Heart left ventricle (tissue), 16 donors: ENCODE results near the gene RRAS. TPM values are rescaled to one million over a fixed set of nuclear protein-coding genes. Genes with fewer than 3 reads are reported as not detected.

ENCODE experiments used
- ATAC-seq, 4 donors: fragments of 200-7000 bp; cut with Tn5 transposase; one replicate each; pipeline ENCODE4 v1.9.1; 2020 to 2022; ENCODE audit warnings: moderate library complexity in 4 of 4, mild to moderate bottlenecking in 3 of 4, moderate number of reproducible peaks in 1 of 4
- DNase-seq, 5 donors: peaks; one replicate each; pipeline ENCODE4 v3.0.0-alpha.2; 2020
- H3K27ac ChIP-seq, 12 donors: fragments of 200-600 bp; sonication (generic) in 4 of 12; one replicate each; pipeline versions ENCODE4 v1.5.0 to v1.8.0; 2016 to 2022; ENCODE audit warnings: mild to moderate bottlenecking in 2 of 12
- H3K27me3 ChIP-seq, 9 donors: fragments of 200-600 bp; sonication (generic) in 2 of 9; one replicate each; pipeline versions ENCODE4 v1.5.1 to v1.8.0; 2016 to 2022; ENCODE audit warnings: mild to moderate bottlenecking in 3 of 9
- H3K36me3 ChIP-seq, 9 donors: fragments of 200-600 bp; sonication (generic) in 2 of 9; one replicate each; pipeline versions ENCODE4 v1.5.0 to v1.8.0; 2018 to 2022; ENCODE audit warnings: mild to moderate bottlenecking in 2 of 9
- H3K4me1 ChIP-seq, 12 donors: fragments of 200-600 bp; sonication (generic) in 4 of 12; one replicate each; pipeline versions ENCODE4 v1.5.0 to v1.8.0; 2016 to 2022; ENCODE audit warnings: mild to moderate bottlenecking in 3 of 12
- H3K4me3 ChIP-seq, 12 donors: fragments of 200-600 bp; sonication (generic) in 4 of 12; one replicate each; pipeline versions ENCODE4 v1.5.0 to v1.8.0; 2017 to 2022; ENCODE audit warnings: mild to moderate bottlenecking in 9 of 12, moderate library complexity in 4 of 12
- H3K9me3 ChIP-seq, 12 donors: fragments of 200-600 bp; sonication (generic) in 4 of 12; one replicate each; pipeline versions ENCODE4 v1.5.0 to v1.8.0; 2016 to 2022; ENCODE audit warnings: mild to moderate bottlenecking in 1 of 12
- POLR2A ChIP-seq, 2 donors: fragments of 450-650 bp; IDR thresholded peaks; one replicate each; pipeline ENCODE4 v1.6.1; 2017; ENCODE audit warnings: antibody characterized with exemption in 2 of 2, mild to moderate bottlenecking in 2 of 2, moderate library complexity in 2 of 2
- WGBS, 4 donors: extraction: QIAGEN DNeasy Blood & Tissue Kit in 2 of 4; methylation state at CpG; one replicate each; pipeline versions ENCODE4 v1.1.5 to v1.1.7; 2013 to 2018; 5-methylcytosine and 5-hydroxymethylcytosine counted together
- intact Hi-C, 10 donors: fragments of 100-400 bp; cut with DNase I; formaldehyde crosslinking; loops; one replicate each; pipeline versions ENCODE4 v1.11.1 to v1.14.2; 2022
- polyA plus RNA-seq, 2 donors: library from polyadenylated mRNA; stranded (reverse); fragments of 200-250 nt; gene quantifications; one replicate each; pipeline ENCODE4 v1.2.3, GENCODE V29; 2013
- total RNA-seq, 9 donors: library from RNA; depleted of rRNA in 2 of 9; stranded (reverse); fragments of >200 nt in 2 of 9; fragmentation: NEBNext Ultra II Directional in 3 of 9; extraction: Animal tissue kit (Norgen Biotek cat#: 25700) in 3 of 9; gene quantifications; one replicate each; pipeline versions ENCODE4 v1.1.0 to v1.2.4, GENCODE V29; 2016 to 2023
- TF ChIP-seq, protein P1 (sequence below), 12 donors: fragments of 200-600 bp; sonication (generic) in 4 of 12; IDR thresholded peaks; one replicate each; pipeline versions ENCODE4 v1.5.0 to v1.8.0; 2018 to 2022; ENCODE audit warnings: antibody characterized with exemption in 12 of 12, mild to moderate bottlenecking in 5 of 12
- donor health status: ischemic (EF 13 %, LVEDD 7.1; RV severe dilation, severe dysfunction).
- donor health status: healthy with polysubstance abuse.
- donor health status: DM: no; HTN: yes; CAD: no.
- donor health status: DM: no; HTN: no; CAD: no.
- donor health status: ischemic (EF 25% LVEDD 6.9; RV normal size, moderate dysfunction).
- donor health status: ischemic (EF 25% LVEDD 5.7; RV mildly dilated, moderate dysfunction).
- donor health status: healthy.
- donor health status: DM: yes; HTN: yes; CAD: no.
- donor health status: ischemic (EF 35%, LVEDD 5.7; RV mildly dilated, moderate dysfunction).
- donor health status: nonischemic (EF 11% LVEDD 7.7; RV severe dilation, severe dysfunction).
- donor health status: DM: yes; HTN: yes; CAD: no.
- donor health status: PGD.
- donor health status: ischemic (EF 29% LVEDD 5.4; RV normal size, mild dysfunction).
- donor health status: nonischemic (EF 23%, LVEDD 6.1; RV moderate dilation, normal function).

RRAS gene
- total and polyA plus RNA-seq, 11 donors = 64.4 to 177 (median 112) TPM

- no peak for DNase-seq
- Histone ChIP-seq H3K4me1 (peaks cover 4 to 17% (median 12%) of the 10 kb centered on the region in 12 donors), H3K27ac (no peak overlapping the region), H3K36me3 (peaks cover 0 to 87% (median 81%) of the 10 kb centered on the region in 9 donors), H3K9me3 (no peaks in the 10 kb centered on the region), H3K4me3 (no peak overlapping the region), H3K27me3 (no peaks in the 10 kb centered on the region)
- intact Hi-C loops = loop anchor here in 2 of 10 donors (5.0 to 10.0 kb wide), 2 partner anchors 40 to 77 kb away; partner anchors contain the start of gene PRMT1 (in 1 of the 2)
- ATAC-seq = no peak
- TF ChIP-seq, protein P1, sequence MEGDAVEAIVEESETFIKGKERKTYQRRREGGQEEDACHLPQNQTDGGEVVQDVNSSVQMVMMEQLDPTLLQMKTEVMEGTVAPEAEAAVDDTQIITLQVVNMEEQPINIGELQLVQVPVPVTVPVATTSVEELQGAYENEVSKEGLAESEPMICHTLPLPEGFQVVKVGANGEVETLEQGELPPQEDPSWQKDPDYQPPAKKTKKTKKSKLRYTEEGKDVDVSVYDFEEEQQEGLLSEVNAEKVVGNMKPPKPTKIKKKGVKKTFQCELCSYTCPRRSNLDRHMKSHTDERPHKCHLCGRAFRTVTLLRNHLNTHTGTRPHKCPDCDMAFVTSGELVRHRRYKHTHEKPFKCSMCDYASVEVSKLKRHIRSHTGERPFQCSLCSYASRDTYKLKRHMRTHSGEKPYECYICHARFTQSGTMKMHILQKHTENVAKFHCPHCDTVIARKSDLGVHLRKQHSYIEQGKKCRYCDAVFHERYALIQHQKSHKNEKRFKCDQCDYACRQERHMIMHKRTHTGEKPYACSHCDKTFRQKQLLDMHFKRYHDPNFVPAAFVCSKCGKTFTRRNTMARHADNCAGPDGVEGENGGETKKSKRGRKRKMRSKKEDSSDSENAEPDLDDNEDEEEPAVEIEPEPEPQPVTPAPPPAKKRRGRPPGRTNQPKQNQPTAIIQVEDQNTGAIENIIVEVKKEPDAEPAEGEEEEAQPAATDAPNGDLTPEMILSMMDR (IDR thresholded peaks at IDR 0.05) = no peak
- no peak for TF ChIP-seq POLR2A (IDR thresholded peaks at IDR 0.05)
- 94 to 98% (median 97%) methylated on average over 29 of the region's 29 CpGs for WGBS, 4 donors
Measured at GRCh38 chr19:49597703-49597974, 42.3 kb downstream of the RRAS start.

GRCh38 chr19:49596954-49597702 is 42.8 kb downstream of the RRAS start:
- Histone ChIP-seq H3K4me3 (no peak overlapping the region), H3K27ac (no peak overlapping the region), H3K27me3 (no peaks in the 10 kb centered on the region), H3K9me3 (no peaks in the 10 kb centered on the region), H3K36me3 (peaks cover 0 to 82% (median 76%) of the 10 kb centered on the region in 9 donors), H3K4me1 (peaks cover 5 to 22% (median 17%) of the 10 kb centered on the region in 12 donors)
- no peak for ATAC-seq
- intact Hi-C loops = loop anchor here in 2 of 10 donors (5.0 to 10.0 kb wide), 2 partner anchors 40 to 78 kb away; partner anchors contain the start of gene PRMT1 (in 1 of the 2)
- no peak for TF ChIP-seq POLR2A (IDR thresholded peaks at IDR 0.05)
- TF ChIP-seq, protein P1 (IDR thresholded peaks at IDR 0.05) = no peak
- DNase-seq = no peak
- 95 to 97% (median 96%) methylated on average over 30 to 65 of the region's 65 CpGs for WGBS, 4 donors

- H3K36me3 ChIP-seq = peaks cover 0 to 76% (median 70%) of the 10 kb centered on the region in 9 donors
- ATAC-seq (no peak), DNase-seq (no peak)
- H3K4me3 ChIP-seq = no peak overlapping the region
- TF ChIP-seq POLR2A (IDR thresholded peaks at IDR 0.05) = no peak
- H3K9me3 ChIP-seq = no peaks in the 10 kb centered on the region
- 92 to 97% (median 93%) methylated on average over 13 to 15 of the region's 15 CpGs for WGBS, 4 donors
- no peaks in the 10 kb centered on the region for H3K27me3 ChIP-seq
- H3K27ac ChIP-seq = no peak overlapping the region
- intact Hi-C loops = loop anchor here in 2 of 10 donors (5.0 to 10.0 kb wide), 2 partner anchors 41 to 78 kb away; partner anchors contain the start of gene PRMT1 (in 1 of the 2)
- H3K4me1 ChIP-seq = peaks cover 5 to 23% (median 20%) of the 10 kb centered on the region in 12 donors
Measured at GRCh38 chr19:49596407-49596806, 43.5 kb downstream of the RRAS start.

DNA sequence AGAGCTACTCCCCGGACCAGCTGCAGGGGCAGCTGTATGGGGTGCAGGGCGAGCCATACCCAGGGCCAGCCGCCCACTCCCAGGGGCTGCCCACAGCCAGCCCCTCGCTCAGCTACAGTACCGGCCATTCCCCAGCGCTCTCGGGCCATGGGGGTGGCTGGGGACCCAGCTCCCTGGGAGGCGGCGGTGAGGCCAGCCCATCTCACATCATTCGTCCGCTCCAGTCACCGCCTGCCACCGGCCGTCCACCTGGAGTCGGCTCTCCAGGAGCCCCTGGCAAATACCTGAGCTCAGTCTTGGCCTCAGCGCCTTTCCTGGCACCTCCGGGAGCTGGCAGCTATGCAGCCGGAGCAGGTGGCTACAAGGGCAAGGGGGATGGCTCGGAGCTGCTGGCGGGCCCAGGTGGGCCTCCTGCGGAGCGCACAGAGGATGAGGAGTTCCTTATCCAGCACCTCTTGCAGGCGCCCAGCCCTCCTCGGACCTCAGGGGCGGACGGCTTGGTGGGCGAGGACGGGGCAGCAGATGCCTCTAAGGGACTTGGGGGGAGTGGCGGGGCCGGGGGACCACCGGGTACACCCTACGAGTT is 44.0 kb downstream of the RRAS start:
- Histone ChIP-seq H3K9me3 (no peaks in the 10 kb centered on the region), H3K36me3 (peaks cover 0 to 73% (median 66%) of the 10 kb centered on the region in 9 donors), H3K4me1 (peaks cover 5 to 23% (median 20%) of the 10 kb centered on the region in 12 donors), H3K4me3 (no peak overlapping the region), H3K27ac (no peak overlapping the region), H3K27me3 (no peaks in the 10 kb centered on the region)
- DNase-seq (no peak), ATAC-seq (no peak)
- intact Hi-C loops = loop anchor here in 2 of 10 donors (5.0 to 10.0 kb wide), 2 partner anchors 41 to 79 kb away; partner anchors contain the start of gene PRMT1 (in 1 of the 2)
- TF ChIP-seq, protein P1 (IDR thresholded peaks at IDR 0.05) = no peak
- TF ChIP-seq POLR2A (IDR thresholded peaks at IDR 0.05) = no peak
- 93 to 95% (median 95%) methylated on average over 25 to 32 of the region's 32 CpGs for WGBS, 4 donors
